Caco-2 (cell line): ENCODE results near the gene SLC22A23. TPM values are rescaled to one million over a fixed set of nuclear protein-coding genes. Genes with fewer than 3 reads are reported as not detected.

Source experiments
- BruUV-seq: library from RNA; stranded (reverse); fragments of 400-500 nt; replicated peaks from 2 replicates; lab custom pipeline; 2021; lab: Mats Ljungman, UMichigan
- CTCF ChIA-PET: fragments of 300-600 bp; sonication (Branson Sonifier 250); formaldehyde crosslinking; loops from one replicate; lab custom pipeline; 2022; ENCODE audit warnings: antibody characterized with exemption; lab: Charles Lee
- POLR2A ChIA-PET: fragments of 300-600 bp; sonication (Branson Sonifier 250); formaldehyde crosslinking; loops from one replicate; lab custom pipeline; 2022; ENCODE audit warnings: antibody characterized with exemption; lab: Charles Lee
- DNase-seq, 2 experiments: peaks; one replicate each; pipeline versions ENCODE4 v3.0.0 to v3.0.0-alpha.2; 2020 to 2022
- H3K27me3 ChIP-seq: replicated peaks from 2 replicates; pipeline ENCODE4 v1.6.0; 2011; ENCODE audit warnings: low read length; ENCODE audit not compliant: control insufficient read depth, insufficient read depth
- H3K36me3 ChIP-seq: 2 replicates; pipeline ENCODE4 v1.5.1; 2011; ENCODE audit warnings: low read length; ENCODE audit not compliant: control insufficient read depth, insufficient read depth
- H3K4me1 ChIP-seq: fragments of 250-450 bp; sonication (Bioruptor Pico); 2 replicates; pipeline ENCODE4 v1.5.1; 2020; ENCODE audit warnings: mild to moderate bottlenecking
- H3K4me3 ChIP-seq: 2 replicates; pipeline ENCODE4 v1.5.1; 2011; ENCODE audit warnings: low read depth, mild to moderate bottlenecking, control low read depth, low read length
- H3K9me3 ChIP-seq: fragments of 250-450 bp; sonication (Bioruptor Pico); 2 replicates; pipeline ENCODE4 v1.5.1; 2020; ENCODE audit warnings: mild to moderate bottlenecking, moderate library complexity
- H3K27ac Mint-ChIP-seq: one replicate; pipeline ENCODE4 v1.8.0; 2022; ENCODE audit warnings: mixed read lengths; ENCODE audit not compliant: unreplicated experiment
- H3K27me3 Mint-ChIP-seq: one replicate; pipeline ENCODE4 v1.8.0; 2022; ENCODE audit warnings: mixed read lengths; ENCODE audit not compliant: insufficient read depth, unreplicated experiment
- H3K36me3 Mint-ChIP-seq: one replicate; pipeline ENCODE4 v1.8.0; 2022; ENCODE audit warnings: mild to moderate bottlenecking, mixed read lengths; ENCODE audit not compliant: insufficient read depth, unreplicated experiment
- H3K4me1 Mint-ChIP-seq: one replicate; pipeline ENCODE4 v1.8.0; 2022; ENCODE audit warnings: low read depth, mixed read lengths; ENCODE audit not compliant: unreplicated experiment
- H3K4me3 Mint-ChIP-seq: one replicate; pipeline ENCODE4 v1.8.0; 2022; ENCODE audit warnings: mild to moderate bottlenecking, moderate library complexity, mixed read lengths; ENCODE audit not compliant: unreplicated experiment
- H3K9me3 Mint-ChIP-seq: one replicate; pipeline ENCODE4 v1.8.0; 2022; ENCODE audit warnings: mixed read lengths; ENCODE audit not compliant: unreplicated experiment
- CTCF ChIP-seq, 2 experiments: fragments of 200-600 bp in 1 of 2; IDR thresholded peaks; 1 replicate in 1 of 2; 2 replicates in 1 of 2; pipeline versions ENCODE4 v1.5.1 to v1.8.0; 2011 to 2022; ENCODE audit warnings: antibody characterized with exemption in 1 of 2, control low read depth in 1 of 2, inconsistent platforms in 1 of 2, low read depth in 1 of 2, low read length in 1 of 2, mild to moderate bottlenecking in 1 of 2, moderate library complexity in 1 of 2; ENCODE audit not compliant: insufficient read depth in 1 of 2, severe bottlenecking in 1 of 2, unreplicated experiment in 1 of 2
- intact Hi-C: fragments of 100-400 bp; cut with micrococcal nuclease; formaldehyde crosslinking; loops from one replicate; pipeline ENCODE4 v1.10.0; 2022; ENCODE audit not compliant: unreplicated experiment
- total RNA-seq: library from RNA; stranded (reverse); gene quantifications from 2 replicates; pipeline ENCODE4 v1.2.3, GENCODE V29; 2022

SLC22A23 gene
- total RNA-seq, 1 experiment from 2014 or later: 45.5 TPM

DNA sequence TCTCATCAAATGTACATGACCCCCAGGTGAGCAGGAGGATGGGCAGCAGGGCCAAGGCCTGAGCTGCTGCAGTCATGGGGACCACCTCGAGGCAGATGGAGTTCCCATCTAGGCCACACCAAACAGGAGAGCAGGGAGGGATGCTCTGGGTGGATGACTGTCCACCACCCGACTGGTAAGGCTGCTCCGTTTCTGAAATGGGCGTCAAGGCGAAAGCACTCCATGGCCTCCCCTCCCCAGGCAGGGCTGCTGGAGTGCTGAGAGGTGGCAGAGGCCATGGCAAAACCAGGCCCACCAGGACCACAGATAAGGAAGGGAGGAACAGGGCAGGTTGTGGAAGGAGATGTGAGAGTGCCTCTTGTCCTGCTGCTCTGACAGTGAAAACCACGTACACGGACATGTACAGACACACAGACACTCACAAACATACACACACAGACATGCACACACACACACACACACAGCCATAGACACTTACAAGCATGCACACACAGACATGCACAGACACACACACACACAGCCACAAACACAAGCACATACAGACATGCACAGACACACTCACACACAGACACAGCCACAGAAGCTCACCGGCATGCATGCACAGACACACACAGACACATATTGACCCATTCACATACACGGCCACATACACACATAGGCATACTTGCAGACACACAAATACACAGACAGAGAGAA lies 104.9 kb downstream of the SLC22A23 start:
- Mint-ChIP-seq H3K9me3 (no peaks in the 10 kb centered on the region), H3K27ac (no peak overlapping the region), H3K36me3 (peaks cover 37% of the 10 kb centered on the region), H3K4me1 (peaks cover 7% of the 10 kb centered on the region), H3K4me3 (no peak overlapping the region), H3K27me3 (no peaks in the 10 kb centered on the region)
- intact Hi-C loops: no loop called here
- H3K9me3 ChIP-seq: no peaks in the 10 kb centered on the region
- CTCF ChIA-PET: no interaction called here
- DNase-seq: no peak
- peaks cover 8% of the 10 kb centered on the region for H3K4me1 ChIP-seq
- POLR2A ChIA-PET: interaction anchor here (0.5 kb wide), 1 partner anchor 80 kb away, joined by 3 read pairs; no protein-coding TSS in a partner anchor
- peaks cover 2% of the 10 kb centered on the region; the same call in 1 of the 2 replicates for H3K36me3 ChIP-seq
- TF ChIP-seq CTCF (IDR thresholded peaks at IDR 0.05; ENCODE audit: insufficient read depth in 1 of 2, low read depth in 1 of 2, low read length in 1 of 2, severe bottlenecking in 1 of 2, unreplicated experiment in 1 of 2): no peak
- BruUV-seq: no TSS peak
- H3K27me3 ChIP-seq: no peaks in the 10 kb centered on the region
- H3K4me3 ChIP-seq: no peak overlapping the region

DNA sequence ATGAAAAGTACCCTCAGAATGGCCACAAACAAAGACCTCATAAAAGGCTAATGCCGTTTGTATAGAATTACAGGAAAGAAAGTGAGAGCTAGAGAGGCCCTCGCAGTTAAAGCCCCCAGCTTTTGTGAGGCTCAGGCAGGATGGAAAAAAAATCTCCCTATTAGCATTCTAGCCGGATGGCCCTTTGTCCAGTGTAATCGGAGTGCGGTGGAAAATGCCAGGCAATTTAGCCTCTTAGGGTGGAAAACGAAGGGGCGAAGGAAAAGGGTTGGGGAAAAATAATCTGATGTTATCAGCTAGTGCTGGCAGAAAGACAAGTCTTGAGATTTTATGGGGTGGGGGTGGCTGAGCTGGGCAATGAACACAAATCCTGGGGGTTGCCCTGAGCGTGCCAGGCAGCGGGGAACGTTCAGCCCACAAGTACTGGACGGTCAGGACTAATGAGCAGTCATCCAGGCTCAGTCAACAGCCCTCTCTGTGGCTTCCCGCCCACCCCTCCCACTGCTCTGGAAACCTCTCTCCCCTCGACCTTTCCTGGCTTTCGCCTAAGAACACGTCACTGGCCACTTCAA lies 105.7 kb downstream of the SLC22A23 start:
- H3K9me3 ChIP-seq: no peaks in the 10 kb centered on the region
- intact Hi-C loops: no loop called here
- no peak for TF ChIP-seq CTCF (IDR thresholded peaks at IDR 0.05; ENCODE audit: insufficient read depth in 1 of 2, low read depth in 1 of 2, low read length in 1 of 2, severe bottlenecking in 1 of 2, unreplicated experiment in 1 of 2)
- Mint-ChIP-seq H3K36me3 (peaks cover 33% of the 10 kb centered on the region), H3K4me1 (peaks cover 7% of the 10 kb centered on the region), H3K27me3 (no peaks in the 10 kb centered on the region), H3K4me3 (no peak overlapping the region), H3K9me3 (no peaks in the 10 kb centered on the region), H3K27ac (no peak overlapping the region)
- no peak overlapping the region for H3K4me3 ChIP-seq
- no peaks in the 10 kb centered on the region for H3K27me3 ChIP-seq
- POLR2A ChIA-PET: no interaction called here
- no TSS peak for BruUV-seq
- H3K36me3 ChIP-seq: peaks cover 2% of the 10 kb centered on the region; the same call in 1 of the 2 replicates
- CTCF ChIA-PET: interaction anchor here (0.6 kb wide), 1 partner anchor 54 kb away, joined by 3 read pairs; no protein-coding TSS in a partner anchor
- peaks cover 2% of the 10 kb centered on the region for H3K4me1 ChIP-seq
- DNase-seq: no peak

DNA sequence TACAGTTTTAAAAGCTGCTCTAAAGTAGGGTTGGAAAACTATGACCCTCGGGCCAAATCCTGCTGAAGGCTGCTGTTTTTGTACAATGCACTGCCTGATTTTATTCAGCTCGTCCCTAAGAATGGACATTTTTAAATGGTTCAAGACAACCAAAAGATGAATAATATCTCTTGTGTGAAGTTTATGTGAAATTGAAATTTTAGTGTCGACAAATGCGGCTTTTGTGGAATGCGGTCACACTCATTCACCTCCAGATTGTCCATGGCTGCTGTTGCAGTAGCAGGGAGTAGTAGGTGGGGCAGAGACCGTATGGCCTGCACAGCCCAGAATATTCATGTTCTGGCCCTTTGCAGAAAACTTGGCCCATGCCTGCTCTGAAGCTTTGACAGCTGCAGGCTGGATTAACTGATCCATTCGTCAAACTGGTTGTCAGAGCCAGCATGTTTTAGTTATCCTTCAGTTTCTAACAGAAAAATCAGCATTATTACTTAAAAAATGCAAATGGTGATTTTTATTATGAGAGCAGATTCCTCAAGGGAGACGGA lies 106.5 kb downstream of the SLC22A23 start:
- no peaks in the 10 kb centered on the region for H3K27me3 Mint-ChIP-seq
- intact Hi-C loops: no loop called here
- H3K9me3 Mint-ChIP-seq: no peaks in the 10 kb centered on the region
- no peak overlapping the region for H3K4me3 Mint-ChIP-seq
- CTCF ChIA-PET: no interaction called here
- no peaks in the 10 kb centered on the region for H3K27me3 ChIP-seq
- H3K4me3 ChIP-seq: no peak overlapping the region
- H3K4me1 ChIP-seq: no peaks in the 10 kb centered on the region
- no peak overlapping the region for H3K27ac Mint-ChIP-seq
- H3K36me3 Mint-ChIP-seq: peaks cover 28% of the 10 kb centered on the region
- H3K9me3 ChIP-seq: no peaks in the 10 kb centered on the region
- POLR2A ChIA-PET: no interaction called here
- BruUV-seq: no TSS peak
- peaks cover 2% of the 10 kb centered on the region; the same call in 1 of the 2 replicates for H3K36me3 ChIP-seq
- H3K4me1 Mint-ChIP-seq: peaks cover under 1% of the 10 kb centered on the region
- no peak for DNase-seq
- no peak for TF ChIP-seq CTCF (IDR thresholded peaks at IDR 0.05; ENCODE audit: insufficient read depth in 1 of 2, low read depth in 1 of 2, low read length in 1 of 2, severe bottlenecking in 1 of 2, unreplicated experiment in 1 of 2)
